Smooth muscle cell (in vitro differentiated cells): ENCODE measurements around the gene WTIP. TPM values are rescaled to one million over a fixed set of nuclear protein-coding genes. Genes with fewer than 3 reads are reported as not detected.

ENCODE experiments used
- DNase-seq: peaks from one replicate; lab custom pipeline; 2025; ENCODE audit not compliant: unreplicated experiment; lab: John Stamatoyannopoulos, UW
- H2AFZ ChIP-seq: fragments of 200-600 bp; sonication (generic); 2 replicates; pipeline ENCODE4 v1.6.0; 2016; ENCODE audit warnings: antibody characterized with exemption, low read depth, mild to moderate bottlenecking
- H3F3A ChIP-seq: fragments of 200-600 bp; sonication (generic); 2 replicates; pipeline ENCODE4 v1.6.0; 2017; ENCODE audit warnings: antibody characterized with exemption, low read depth
- H3K27ac ChIP-seq: fragments of 200-600 bp; sonication (generic); 2 replicates; pipeline ENCODE4 v1.5.1; 2016; ENCODE audit warnings: low read depth, mild to moderate bottlenecking
- H3K27me3 ChIP-seq: fragments of 200-600 bp; sonication (generic); 2 replicates; pipeline ENCODE4 v1.6.1; 2016; ENCODE audit warnings: low read depth, mild to moderate bottlenecking
- H3K36me3 ChIP-seq: fragments of 200-600 bp; sonication (generic); 2 replicates; pipeline ENCODE4 v1.5.1; 2016; ENCODE audit warnings: low read depth
- H3K4me1 ChIP-seq: fragments of 200-600 bp; sonication (generic); 2 replicates; pipeline ENCODE4 v1.5.1; 2016; ENCODE audit warnings: low read depth
- H3K4me2 ChIP-seq: fragments of 200-600 bp; sonication (generic); 2 replicates; pipeline ENCODE4 v1.6.0; 2016; ENCODE audit warnings: mild to moderate bottlenecking
- H3K4me3 ChIP-seq: fragments of 200-600 bp; sonication (generic); 2 replicates; pipeline ENCODE4 v1.5.1; 2016; ENCODE audit warnings: mild to moderate bottlenecking
- H3K79me2 ChIP-seq: fragments of 200-600 bp; sonication (generic); 2 replicates; pipeline ENCODE4 v1.6.0; 2016; ENCODE audit warnings: low read depth, mild to moderate bottlenecking
- H3K9ac ChIP-seq: fragments of 200-600 bp; sonication (generic); 2 replicates; pipeline ENCODE4 v1.6.0; 2016; ENCODE audit warnings: low read depth
- H3K9me3 ChIP-seq: fragments of 200-600 bp; sonication (generic); replicated peaks from 2 replicates; pipeline ENCODE4 v1.5.1; 2016; ENCODE audit warnings: low read depth
- H4K20me1 ChIP-seq: fragments of 200-600 bp; sonication (generic); 2 replicates; pipeline ENCODE4 v1.6.0; 2016; ENCODE audit warnings: low read depth
- WGBS: methylation state at CpG from one replicate; pipeline ENCODE4 v1.1.7; 2016; ENCODE audit warnings: low lambda C conversion rate; 5-methylcytosine and 5-hydroxymethylcytosine counted together
- polyA plus RNA-seq: library from polyadenylated mRNA; unstranded; fragments of >200 nt; fragmentation: Nextera tagmentation; extraction: Ambion mirVana; gene quantifications from 2 replicates; pipeline ENCODE4 v1.2.1, GENCODE V29; 2016
- total RNA-seq: library from RNA; depleted of rRNA; stranded (reverse); fragments of >200 nt; gene quantifications from 2 replicates; pipeline ENCODE4 v1.2.3, GENCODE V29; 2014
- TF ChIP-seq, protein P1 (sequence below): fragments of 200-600 bp; sonication (generic); IDR thresholded peaks from 2 replicates; pipeline ENCODE4 v1.5.1; 2017; ENCODE audit warnings: borderline replicate concordance, mild to moderate bottlenecking, antibody characterized with exemption; ENCODE audit not compliant: insufficient read depth, poor library complexity, severe bottlenecking

The WTIP gene
- total and polyA plus RNA-seq, 2 experiments from 2014 or later: 13.8 to 16.0 TPM

GRCh38 chr19:34512254-34512822 lies 30.8 kb downstream of the WTIP start:
- no peak overlapping the region for H3K4me3 ChIP-seq
- H3K9me3 ChIP-seq: no peaks in the 10 kb centered on the region
- no peak overlapping the region for H3K9ac ChIP-seq
- WGBS: 90% methylated on average over 16 of the region's 17 CpGs
- H3K4me2 ChIP-seq: no peak overlapping the region
- no peaks in the 10 kb centered on the region for H3K4me1 ChIP-seq
- H3F3A ChIP-seq: no peaks in the 10 kb centered on the region
- H2AFZ ChIP-seq: no peak overlapping the region
- TF ChIP-seq, protein P1, sequence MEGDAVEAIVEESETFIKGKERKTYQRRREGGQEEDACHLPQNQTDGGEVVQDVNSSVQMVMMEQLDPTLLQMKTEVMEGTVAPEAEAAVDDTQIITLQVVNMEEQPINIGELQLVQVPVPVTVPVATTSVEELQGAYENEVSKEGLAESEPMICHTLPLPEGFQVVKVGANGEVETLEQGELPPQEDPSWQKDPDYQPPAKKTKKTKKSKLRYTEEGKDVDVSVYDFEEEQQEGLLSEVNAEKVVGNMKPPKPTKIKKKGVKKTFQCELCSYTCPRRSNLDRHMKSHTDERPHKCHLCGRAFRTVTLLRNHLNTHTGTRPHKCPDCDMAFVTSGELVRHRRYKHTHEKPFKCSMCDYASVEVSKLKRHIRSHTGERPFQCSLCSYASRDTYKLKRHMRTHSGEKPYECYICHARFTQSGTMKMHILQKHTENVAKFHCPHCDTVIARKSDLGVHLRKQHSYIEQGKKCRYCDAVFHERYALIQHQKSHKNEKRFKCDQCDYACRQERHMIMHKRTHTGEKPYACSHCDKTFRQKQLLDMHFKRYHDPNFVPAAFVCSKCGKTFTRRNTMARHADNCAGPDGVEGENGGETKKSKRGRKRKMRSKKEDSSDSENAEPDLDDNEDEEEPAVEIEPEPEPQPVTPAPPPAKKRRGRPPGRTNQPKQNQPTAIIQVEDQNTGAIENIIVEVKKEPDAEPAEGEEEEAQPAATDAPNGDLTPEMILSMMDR: no peak
- no peaks in the 10 kb centered on the region for H3K36me3 ChIP-seq
- DNase-seq: no peak
- no peak overlapping the region for H3K27ac ChIP-seq
- no peaks in the 10 kb centered on the region for H4K20me1 ChIP-seq
- no peaks in the 10 kb centered on the region for H3K79me2 ChIP-seq
- no peaks in the 10 kb centered on the region for H3K27me3 ChIP-seq

DNA sequence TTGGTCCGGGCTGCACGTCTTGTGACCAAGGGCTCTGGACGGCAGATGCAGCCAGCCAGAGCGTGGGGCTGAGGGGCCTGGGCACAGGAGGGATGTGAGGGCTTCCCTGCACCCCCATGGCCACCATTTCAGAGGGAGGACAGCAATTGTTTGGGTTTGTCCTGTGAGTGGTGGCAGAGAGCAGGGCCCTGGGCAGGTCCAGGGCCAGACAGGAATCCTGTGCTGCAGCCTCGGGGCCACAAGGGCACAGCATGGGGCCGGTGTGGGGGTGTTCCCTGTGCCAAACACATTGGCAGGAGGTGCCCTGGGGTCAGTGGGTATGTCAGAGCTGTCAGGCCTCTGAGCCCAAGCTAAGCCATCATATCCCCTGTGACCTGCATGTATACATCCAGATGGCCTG lies 32.2 kb downstream of the WTIP start:
- no peak overlapping the region for H2AFZ ChIP-seq
- no peaks in the 10 kb centered on the region for H3K9me3 ChIP-seq
- H3K4me3 ChIP-seq: no peak overlapping the region
- no peaks in the 10 kb centered on the region for H4K20me1 ChIP-seq
- H3K27me3 ChIP-seq: no peaks in the 10 kb centered on the region
- 90% methylated on average over 6 of the region's 6 CpGs for WGBS
- no peak overlapping the region for H3K27ac ChIP-seq
- H3K9ac ChIP-seq: no peak overlapping the region
- no peak for DNase-seq
- TF ChIP-seq, protein P1: no peak
- no peaks in the 10 kb centered on the region for H3K36me3 ChIP-seq
- no peak overlapping the region for H3K4me2 ChIP-seq
- H3F3A ChIP-seq: no peaks in the 10 kb centered on the region
- no peaks in the 10 kb centered on the region for H3K4me1 ChIP-seq
- H3K79me2 ChIP-seq: no peaks in the 10 kb centered on the region

DNA sequence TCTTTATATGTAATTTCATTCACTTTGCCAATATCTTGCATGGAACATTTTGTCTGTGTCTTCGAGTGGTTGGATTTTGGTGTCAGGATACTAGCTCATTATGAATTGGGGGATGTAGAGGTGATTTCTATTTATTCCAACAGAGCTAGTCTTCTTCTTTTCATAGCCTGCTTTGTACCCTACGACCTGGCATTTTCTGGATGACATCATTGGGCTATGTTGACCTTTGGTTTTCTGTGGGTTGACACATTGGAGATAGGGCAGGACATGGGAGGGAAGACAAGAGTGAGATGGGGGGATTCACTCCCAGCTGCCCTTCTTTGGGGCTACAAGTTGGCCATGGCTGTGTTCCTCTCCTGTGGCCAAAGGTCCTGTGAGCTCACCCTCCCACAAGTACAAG lies 38.0 kb downstream of the WTIP start:
- WGBS: 74% methylated on average over 2 of the region's 2 CpGs

GRCh38 chr19:34523408-34523807 lies 41.9 kb downstream of the WTIP start:
- TF ChIP-seq, protein P1: no peak

More for the DNA sequence above, 38.0 kb downstream of the WTIP start:
- no peak overlapping the region for H2AFZ ChIP-seq
- TF ChIP-seq, protein P1: no peak
- DNase-seq: no peak
- no peak overlapping the region for H3K4me3 ChIP-seq
- H3F3A ChIP-seq: no peaks in the 10 kb centered on the region
- no peaks in the 10 kb centered on the region for H3K36me3 ChIP-seq
- no peak overlapping the region for H3K27ac ChIP-seq
- H3K79me2 ChIP-seq: no peaks in the 10 kb centered on the region
- H3K9ac ChIP-seq: no peak overlapping the region
- H3K4me2 ChIP-seq: no peak overlapping the region
- no peaks in the 10 kb centered on the region for H3K27me3 ChIP-seq
- no peaks in the 10 kb centered on the region for H3K9me3 ChIP-seq
- H4K20me1 ChIP-seq: no peaks in the 10 kb centered on the region
- no peaks in the 10 kb centered on the region for H3K4me1 ChIP-seq

More at GRCh38 chr19:34523408-34523807, 41.9 kb downstream of the WTIP start:
- Histone ChIP-seq H3K4me2 (no peak overlapping the region), H3F3A (no peaks in the 10 kb centered on the region), H3K4me1 (no peaks in the 10 kb centered on the region), H3K36me3 (no peaks in the 10 kb centered on the region), H3K79me2 (no peaks in the 10 kb centered on the region), H3K27me3 (no peaks in the 10 kb centered on the region), H3K27ac (no peak overlapping the region), H3K9me3 (no peaks in the 10 kb centered on the region), H3K9ac (no peak overlapping the region), H2AFZ (no peak overlapping the region), H4K20me1 (no peaks in the 10 kb centered on the region), H3K4me3 (no peak overlapping the region)
- DNase-seq: no peak
- 80% methylated on average over 1 of the region's 1 CpG for WGBS
